GM06990 (cell line): ENCODE data around the gene CD151.
A peak's percentile ranks its signal among the peaks of the same experiment; 100 is the strongest.

Experiments
- DNase-seq: peaks from one replicate; pipeline ENCODE4 v3.0.0-alpha.2; 2011; ENCODE audit not compliant: insufficient read length; ENCODE audit errors: extremely low read depth
- H3K27me3 ChIP-seq: replicated peaks from 2 replicates; pipeline ENCODE4 v1.6.0; 2011; ENCODE audit warnings: low read length; ENCODE audit not compliant: control insufficient read depth, insufficient read depth
- H3K36me3 ChIP-seq: 2 replicates; pipeline ENCODE4 v1.5.1; 2011; ENCODE audit warnings: low read length; ENCODE audit not compliant: control insufficient read depth, insufficient read depth
- H3K4me3 ChIP-seq: replicated peaks from 2 replicates; pipeline ENCODE4 v1.5.1; 2011; ENCODE audit warnings: low read depth, mild to moderate bottlenecking, control low read depth, low read length
- CTCF ChIP-seq: IDR thresholded peaks from 2 replicates; pipeline ENCODE4 v1.5.1; 2011; ENCODE audit warnings: low read length, control low read depth, mild to moderate bottlenecking, inconsistent platforms; ENCODE audit not compliant: insufficient read depth, poor library complexity, severe bottlenecking

CD151 gene

GRCh38 chr11:831961-832528 is 707 bp upstream of the CD151 start:
- H3K4me3 ChIP-seq, result peak overlapping the region; percentile 50
- H3K36me3 ChIP-seq, result peaks cover 2% of the 10 kb centered on the region; the same call in 1 of the 2 replicates
- no peak for TF ChIP-seq CTCF
- H3K27me3 ChIP-seq, result peaks cover 1% of the 10 kb centered on the region
- no peak for DNase-seq

- peak; percentile 57 for DNase-seq
- peaks cover 10% of the 10 kb centered on the region for H3K36me3 ChIP-seq
- peaks cover 1% of the 10 kb centered on the region for H3K27me3 ChIP-seq
- TF ChIP-seq CTCF, result no peak
- peak overlapping the region; percentile 61 for H3K4me3 ChIP-seq
Measured at GRCh38 chr11:833114-833791, 501 bp downstream of the CD151 start.

GRCh38 chr11:833849-834311 is 1.1 kb downstream of the CD151 start:
- peak overlapping the region; percentile 61 for H3K4me3 ChIP-seq
- H3K36me3 ChIP-seq, result peaks cover 14% of the 10 kb centered on the region
- peaks cover 1% of the 10 kb centered on the region for H3K27me3 ChIP-seq
- TF ChIP-seq CTCF, result no peak
- no peak for DNase-seq

GRCh38 chr11:834371-835316 is 1.9 kb downstream of the CD151 start:
- TF ChIP-seq CTCF, result no peak
- no peak for DNase-seq
- Histone ChIP-seq H3K4me3 (no peak overlapping the region), H3K27me3 (peaks cover 1% of the 10 kb centered on the region), H3K36me3 (peaks cover 20% of the 10 kb centered on the region)

- Histone ChIP-seq H3K36me3 (peaks cover 25% of the 10 kb centered on the region), H3K27me3 (peaks cover 1% of the 10 kb centered on the region), H3K4me3 (no peak overlapping the region)
- no peak for DNase-seq
- TF ChIP-seq CTCF, result no peak
Measured at GRCh38 chr11:836274-836673, 3.5 kb downstream of the CD151 start.
